ENCODE measurements around the gene GPX4. TPM values are rescaled to one million over a fixed set of nuclear protein-coding genes. Genes with fewer than 3 reads are reported as not detected.

The GPX4 gene
- total and polyA plus RNA-seq, 2 experiments from 2014 or later, result 351 to 573 TPM

DNA sequence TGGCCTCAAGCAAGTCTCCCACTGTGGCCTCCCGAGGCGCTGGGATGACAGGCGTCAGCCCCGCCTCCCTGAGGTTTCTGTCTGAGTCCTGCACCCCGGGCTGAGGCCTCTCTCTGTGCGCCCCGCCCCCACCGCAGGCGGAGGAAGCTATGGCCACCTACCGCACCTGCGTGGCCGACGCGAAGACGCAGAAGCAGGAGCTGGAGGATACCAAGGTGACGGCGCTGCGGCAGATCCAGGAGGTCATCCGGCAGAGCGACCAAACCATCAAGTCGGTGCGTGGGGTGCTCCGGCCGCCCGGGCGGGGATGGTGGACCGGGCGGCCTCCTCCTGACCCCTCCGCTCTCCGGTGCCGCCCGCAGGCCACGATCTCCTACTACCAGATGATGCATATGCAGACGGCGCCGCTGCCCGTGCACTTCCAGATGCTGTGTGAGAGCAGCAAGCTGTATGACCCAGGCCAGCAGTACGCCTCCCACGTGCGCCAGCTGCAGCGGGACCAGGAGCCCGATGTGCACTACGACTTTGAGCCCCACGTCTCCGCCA, 24.2 kb upstream of the GPX4 start:
- no peak overlapping the region for H3K27ac ChIP-seq (ENCODE audit: low read depth)
- H3K79me2 ChIP-seq (replicated peaks; ENCODE audit: insufficient read depth), result no peaks in the 10 kb centered on the region
- H2AFZ ChIP-seq, result no peak overlapping the region
- TF ChIP-seq, protein P1, sequence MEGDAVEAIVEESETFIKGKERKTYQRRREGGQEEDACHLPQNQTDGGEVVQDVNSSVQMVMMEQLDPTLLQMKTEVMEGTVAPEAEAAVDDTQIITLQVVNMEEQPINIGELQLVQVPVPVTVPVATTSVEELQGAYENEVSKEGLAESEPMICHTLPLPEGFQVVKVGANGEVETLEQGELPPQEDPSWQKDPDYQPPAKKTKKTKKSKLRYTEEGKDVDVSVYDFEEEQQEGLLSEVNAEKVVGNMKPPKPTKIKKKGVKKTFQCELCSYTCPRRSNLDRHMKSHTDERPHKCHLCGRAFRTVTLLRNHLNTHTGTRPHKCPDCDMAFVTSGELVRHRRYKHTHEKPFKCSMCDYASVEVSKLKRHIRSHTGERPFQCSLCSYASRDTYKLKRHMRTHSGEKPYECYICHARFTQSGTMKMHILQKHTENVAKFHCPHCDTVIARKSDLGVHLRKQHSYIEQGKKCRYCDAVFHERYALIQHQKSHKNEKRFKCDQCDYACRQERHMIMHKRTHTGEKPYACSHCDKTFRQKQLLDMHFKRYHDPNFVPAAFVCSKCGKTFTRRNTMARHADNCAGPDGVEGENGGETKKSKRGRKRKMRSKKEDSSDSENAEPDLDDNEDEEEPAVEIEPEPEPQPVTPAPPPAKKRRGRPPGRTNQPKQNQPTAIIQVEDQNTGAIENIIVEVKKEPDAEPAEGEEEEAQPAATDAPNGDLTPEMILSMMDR (conservative IDR thresholded peaks at IDR 0.05; ENCODE audit: low read depth in 2 of 2), result peak in 1 of 2 experiments; percentile 27; a peak in 1 of 4 replicates
- TF ChIP-seq CREB1 (CRISPR knock-in tag; IDR thresholded peaks at IDR 0.05; ENCODE audit: low read depth), result no peak
- ATAC-seq, result no peak
- H3K27me3 Mint-ChIP-seq (ENCODE audit: insufficient read depth, low read depth, poor library complexity), result peaks cover 16% of the 10 kb centered on the region
- peaks cover 51% of the 10 kb centered on the region for H3K36me3 Mint-ChIP-seq (ENCODE audit: low read depth)
- no peaks in the 10 kb centered on the region for H3K4me1 Mint-ChIP-seq
- H4K20me1 ChIP-seq (replicated peaks; ENCODE audit: insufficient read depth), result no peaks in the 10 kb centered on the region
- no peak overlapping the region for H3K27ac Mint-ChIP-seq
- H3K36me3 ChIP-seq (ENCODE audit: insufficient read depth), result peaks cover 4% of the 10 kb centered on the region; the same call in 1 of the 2 replicates
- H3K27me3 ChIP-seq (ENCODE audit: insufficient read depth), result no peaks in the 10 kb centered on the region
- H3K4me1 ChIP-seq (ENCODE audit: insufficient read depth), result no peaks in the 10 kb centered on the region; the same call in 1 of the 2 replicates
- peak; percentile 61 for DNase-seq (ENCODE audit: low spot score)
- H3K4me3 ChIP-seq, result no peak overlapping the region
- H3F3A ChIP-seq (replicated peaks; ENCODE audit: low read depth), result peaks cover 23% of the 10 kb centered on the region
- no peak overlapping the region for H3K4me3 Mint-ChIP-seq
- H3K9me2 ChIP-seq (ENCODE audit: insufficient read depth), result no peaks in the 10 kb centered on the region
- H3K9me3 Mint-ChIP-seq, result no peaks in the 10 kb centered on the region
- no peak overlapping the region for H3K4me2 ChIP-seq

DNA sequence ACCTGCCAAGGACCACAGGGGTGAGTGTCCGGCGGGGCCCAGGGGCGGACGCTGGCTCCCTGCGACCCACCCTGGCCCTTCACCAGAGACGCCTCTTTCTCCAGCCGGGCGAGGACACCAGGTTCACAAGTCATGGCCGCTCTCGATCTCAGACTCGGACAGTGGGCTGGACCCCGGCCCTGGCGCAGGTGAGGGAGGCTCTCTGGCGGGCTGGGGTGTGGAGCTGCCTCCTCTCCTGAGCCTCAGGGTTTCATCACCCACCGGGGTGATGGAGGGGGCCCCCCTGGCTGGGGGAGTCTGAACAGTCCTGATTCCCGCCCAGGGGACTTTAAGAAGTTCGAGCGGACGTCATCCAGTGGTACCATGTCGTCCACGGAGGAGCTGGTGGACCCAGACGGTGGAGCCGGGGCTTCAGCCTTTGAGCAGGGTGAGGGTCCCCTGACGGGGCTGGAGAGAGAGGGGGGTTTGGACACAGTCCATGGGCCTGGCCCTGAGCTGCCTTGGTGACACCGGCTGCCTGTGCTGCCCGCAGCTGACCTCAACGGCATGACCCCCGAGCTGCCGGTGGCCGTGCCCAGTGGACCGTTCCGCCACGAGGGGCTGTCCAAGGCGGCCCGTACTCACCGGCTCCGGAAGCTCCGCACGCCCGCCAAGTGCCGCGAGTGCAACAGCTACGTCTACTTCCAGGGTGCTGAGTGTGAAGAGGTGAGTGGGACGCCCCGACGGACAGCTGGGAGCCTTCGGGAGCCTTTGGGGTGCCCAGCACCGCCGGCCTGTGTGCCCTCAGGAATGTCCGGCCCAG, 23.2 kb upstream of the GPX4 start:
- ATAC-seq, result no peak
- no peak overlapping the region for H2AFZ ChIP-seq
- Mint-ChIP-seq H3K27ac (no peak overlapping the region), H3K36me3 (ENCODE audit: low read depth) (peaks cover 56% of the 10 kb centered on the region), H3K27me3 (ENCODE audit: insufficient read depth, low read depth, poor library complexity) (peaks cover 23% of the 10 kb centered on the region), H3K4me1 (no peaks in the 10 kb centered on the region), H3K4me3 (no peak overlapping the region), H3K9me3 (no peaks in the 10 kb centered on the region; the same call in 2 of the 3 replicates)
- peaks cover 24% of the 10 kb centered on the region for H3F3A ChIP-seq (replicated peaks; ENCODE audit: low read depth)
- no peak overlapping the region for H3K4me3 ChIP-seq
- DNase-seq (ENCODE audit: low spot score), result no peak
- H3K36me3 ChIP-seq (ENCODE audit: insufficient read depth), result peaks cover 3% of the 10 kb centered on the region; the same call in 1 of the 2 replicates
- H3K4me2 ChIP-seq, result 0 out of 2 replicates have a peak overlapping the region, but pooled peaks have one; percentile 79
- no peaks in the 10 kb centered on the region for H3K27me3 ChIP-seq (ENCODE audit: insufficient read depth)
- H3K9me2 ChIP-seq (ENCODE audit: insufficient read depth), result no peaks in the 10 kb centered on the region
- H4K20me1 ChIP-seq (replicated peaks; ENCODE audit: insufficient read depth), result no peaks in the 10 kb centered on the region
- H3K79me2 ChIP-seq (replicated peaks; ENCODE audit: insufficient read depth), result no peaks in the 10 kb centered on the region
- H3K4me1 ChIP-seq (ENCODE audit: insufficient read depth), result no peaks in the 10 kb centered on the region; the same call in 1 of the 2 replicates
- H3K27ac ChIP-seq (ENCODE audit: low read depth), result no peak overlapping the region
- TF ChIP-seq ZNF331 (CRISPR knock-in tag; IDR thresholded peaks at IDR 0.05; ENCODE audit: low read depth), result no peak
- no peak for TF ChIP-seq EZH2phosphoT487 (IDR thresholded peaks at IDR 0.05; ENCODE audit: unreplicated experiment)
- no peak for TF ChIP-seq NANOG (IDR thresholded peaks at IDR 0.05; ENCODE audit: borderline replicate concordance)
- TF ChIP-seq POLR2AphosphoS5 (IDR thresholded peaks at IDR 0.05; ENCODE audit: low read depth), result no peak
- no peak for TF ChIP-seq ZNF114 (CRISPR knock-in tag; IDR thresholded peaks at IDR 0.05)
- TF ChIP-seq STAT1 (IDR thresholded peaks at IDR 0.05; ENCODE audit: unreplicated experiment), result no peak
- TF ChIP-seq CREB1 (CRISPR knock-in tag; IDR thresholded peaks at IDR 0.05; ENCODE audit: low read depth), result no peak
- no peak for TF ChIP-seq JUNB (IDR thresholded peaks at IDR 0.05; ENCODE audit: unreplicated experiment)
- TF ChIP-seq, protein P1 (conservative IDR thresholded peaks at IDR 0.05; ENCODE audit: low read depth in 2 of 2), result no peak
- TF ChIP-seq, protein P2, sequence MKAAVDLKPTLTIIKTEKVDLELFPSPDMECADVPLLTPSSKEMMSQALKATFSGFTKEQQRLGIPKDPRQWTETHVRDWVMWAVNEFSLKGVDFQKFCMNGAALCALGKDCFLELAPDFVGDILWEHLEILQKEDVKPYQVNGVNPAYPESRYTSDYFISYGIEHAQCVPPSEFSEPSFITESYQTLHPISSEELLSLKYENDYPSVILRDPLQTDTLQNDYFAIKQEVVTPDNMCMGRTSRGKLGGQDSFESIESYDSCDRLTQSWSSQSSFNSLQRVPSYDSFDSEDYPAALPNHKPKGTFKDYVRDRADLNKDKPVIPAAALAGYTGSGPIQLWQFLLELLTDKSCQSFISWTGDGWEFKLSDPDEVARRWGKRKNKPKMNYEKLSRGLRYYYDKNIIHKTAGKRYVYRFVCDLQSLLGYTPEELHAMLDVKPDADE (IDR thresholded peaks at IDR 0.05), result no peak
- TF ChIP-seq EZH2 (IDR thresholded peaks at IDR 0.05; ENCODE audit: low read depth, unreplicated experiment), result no peak
